ENCODE measurements around the gene SLC28A1.

- TF ChIP-seq CTCF (IDR thresholded peaks at IDR 0.05) (no peak), POLR2AphosphoS5 (IDR thresholded peaks at IDR 0.05; ENCODE audit: low read depth, low read length) (no peak), TCF7L2 (IDR thresholded peaks at IDR 0.05; ENCODE audit: low read depth, low read length) (no peak)
Observed at GRCh38 chr15:84942456-84942855, 58.0 kb downstream of the SLC28A1 start.

Measured in Panc1 (cell line).